ENCODE data around the gene UTP20. TPM values are rescaled to one million over a fixed set of nuclear protein-coding genes. Genes with fewer than 3 reads are reported as not detected.
A peak's percentile ranks its signal among the peaks of the same experiment; 100 is the strongest.
"Not testable (repeated sequence)": the region's sequence is repeated elsewhere in the genome, so short reads cannot be mapped to it uniquely, and the experiment has no call there.

Gene UTP20
- polyA plus RNA-seq, 3 donors: 15.1 to 20.1 (median 18.8) TPM

DNA sequence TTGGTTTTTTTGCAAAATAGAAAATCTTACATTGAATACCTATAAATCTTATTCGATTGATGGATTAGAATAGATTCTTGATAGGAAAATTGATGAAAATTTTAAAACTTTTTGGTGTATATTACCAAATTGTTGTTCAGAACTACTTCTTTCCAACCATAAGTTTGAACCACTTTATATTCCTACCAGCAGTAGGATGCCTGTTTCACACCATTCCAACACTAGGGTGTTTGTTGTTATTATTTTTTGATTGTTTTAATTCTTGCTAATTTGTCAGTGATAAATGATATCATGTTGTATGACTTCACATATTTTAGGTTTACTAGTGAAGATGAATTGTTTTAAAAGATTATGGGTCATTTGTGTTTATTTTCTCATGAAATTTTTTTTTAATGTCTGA lies 43.4 kb downstream of the UTP20 start:
- no peak for DNase-seq

DNA sequence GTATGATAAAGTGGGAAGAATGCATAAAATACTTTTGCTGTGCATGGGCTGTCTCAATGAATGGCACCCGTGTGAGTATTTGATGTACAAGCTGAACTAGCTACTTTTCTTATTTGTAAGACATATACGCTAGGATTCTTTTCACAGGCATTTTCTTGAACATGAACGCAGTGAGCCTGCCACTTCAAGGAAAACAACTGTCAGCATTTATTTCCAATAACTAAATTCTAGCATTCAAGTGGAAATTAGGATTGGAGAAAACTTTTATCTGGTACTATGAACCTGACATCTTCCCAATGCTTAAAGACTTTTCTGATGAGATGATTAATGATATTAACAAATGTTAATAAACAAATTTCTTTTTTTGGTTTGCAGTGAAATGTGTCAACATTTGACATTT lies 45.7 kb downstream of the UTP20 start:
- DNase-seq: no peak

DNA sequence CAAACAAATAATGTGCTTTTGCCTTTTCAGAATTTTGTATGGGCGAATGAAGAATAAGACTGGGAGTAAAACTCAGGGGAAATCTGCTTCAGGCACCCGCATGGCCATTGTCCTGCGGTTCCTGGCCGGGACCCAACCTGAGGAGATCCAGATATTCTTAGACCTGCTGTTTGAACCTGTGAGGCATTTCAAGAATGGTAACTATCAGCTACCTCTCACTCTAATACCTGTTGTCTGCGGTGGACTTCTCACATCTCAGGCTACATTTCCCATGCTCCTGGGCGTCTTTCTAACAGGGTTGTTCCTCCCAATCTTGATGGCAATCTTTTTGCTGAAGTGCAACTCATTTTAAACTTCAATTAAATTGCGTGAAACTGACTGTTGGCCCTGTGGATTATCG lies 47.1 kb downstream of the UTP20 start:
- DNase-seq: no peak

DNA sequence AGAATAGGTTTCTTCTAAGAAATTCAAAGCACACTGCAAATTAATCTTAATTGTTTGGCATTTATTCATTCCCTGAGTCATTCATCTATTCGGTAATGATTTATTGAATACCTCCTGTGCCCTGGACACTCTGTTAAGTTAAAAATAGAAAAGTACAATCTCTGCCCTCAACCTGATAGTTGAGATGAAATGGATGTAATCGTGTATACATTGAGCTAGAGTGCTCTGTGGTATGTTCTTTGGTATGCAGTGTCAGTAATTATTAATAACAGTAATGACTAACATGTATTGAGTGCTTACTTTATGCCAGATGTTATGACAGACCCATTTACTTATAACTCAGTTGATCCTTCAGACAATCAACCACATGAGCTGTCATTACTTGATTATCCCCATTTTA lies 47.6 kb downstream of the UTP20 start:
- no peak for DNase-seq

DNA sequence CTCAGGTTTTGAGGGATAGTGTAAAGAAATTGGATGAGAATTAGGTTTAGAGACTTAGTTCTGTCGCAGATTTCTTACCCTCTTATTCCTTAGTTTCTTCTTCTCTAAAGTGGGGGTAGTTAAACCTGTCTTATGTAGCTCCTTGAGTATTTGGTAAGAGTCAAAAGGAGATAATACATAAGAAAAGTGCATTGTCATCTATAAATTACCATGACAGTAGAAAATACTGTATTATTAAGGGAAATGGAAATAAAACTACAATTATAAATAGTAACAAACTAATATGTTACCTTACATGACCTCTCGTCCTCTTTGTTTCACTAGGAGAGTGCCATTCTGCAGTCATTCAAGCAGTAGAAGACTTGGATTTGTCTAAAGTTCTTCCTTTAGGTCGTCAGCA lies 49.0 kb downstream of the UTP20 start:
- DNase-seq: no peak

DNA sequence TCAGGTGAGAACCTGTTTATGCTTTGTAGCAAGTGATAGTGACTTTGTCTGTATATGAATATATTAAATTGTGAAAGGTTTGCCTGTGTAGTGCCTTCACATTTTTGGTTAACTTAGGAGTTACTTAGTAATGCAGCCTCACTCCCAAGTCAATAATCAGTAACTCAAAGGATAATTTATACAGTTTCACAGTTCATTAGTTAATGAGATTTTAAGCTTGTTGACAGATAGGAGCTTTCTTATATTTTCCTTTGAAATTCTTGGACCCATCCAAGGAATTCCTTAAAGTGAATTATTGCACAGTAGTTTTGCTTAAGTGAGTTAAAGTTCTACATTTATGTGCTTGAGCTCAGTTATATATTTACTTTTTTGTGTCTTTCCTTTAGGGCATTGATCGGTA lies 50.7 kb downstream of the UTP20 start:
- no peak for DNase-seq

DNA sequence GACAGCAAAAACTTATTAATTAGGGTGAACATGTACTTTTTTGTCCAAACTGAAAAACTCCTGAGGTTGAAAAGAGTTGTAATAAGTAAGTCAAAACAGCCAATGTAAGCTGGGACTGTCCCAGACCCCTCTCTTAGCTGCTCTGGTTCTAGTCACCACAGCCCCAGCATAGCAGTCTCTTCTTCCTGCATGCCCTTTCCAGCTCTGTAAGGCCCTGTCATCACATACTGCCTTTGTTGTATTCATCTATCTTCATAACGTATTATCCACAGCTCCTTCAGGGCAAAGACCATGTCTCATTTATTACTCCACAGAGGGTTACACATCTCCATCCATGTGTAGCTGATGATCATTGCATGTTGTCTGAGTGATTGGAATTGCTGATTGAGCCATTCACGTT lies 56.5 kb downstream of the UTP20 start:
- no peak for DNase-seq

DNA sequence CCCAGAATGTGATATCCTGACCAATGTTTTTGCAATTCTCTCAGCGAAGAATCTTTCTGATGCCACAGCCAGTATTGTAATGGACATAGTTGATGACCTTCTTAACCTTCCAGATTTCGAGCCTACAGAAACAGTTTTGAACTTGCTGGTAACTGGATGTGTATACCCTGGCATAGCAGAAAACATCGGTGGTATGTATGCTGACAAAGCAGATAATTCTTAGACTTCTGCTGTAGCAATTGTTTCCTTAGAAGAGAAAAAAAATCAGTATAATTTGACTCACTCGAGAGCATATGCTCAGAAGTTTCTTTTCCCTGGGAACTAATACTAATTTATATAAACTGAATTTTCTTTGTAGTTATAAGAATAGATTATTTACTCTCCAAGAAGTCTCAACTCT lies 58.2 kb downstream of the UTP20 start:
- DNase-seq: no peak

DNA sequence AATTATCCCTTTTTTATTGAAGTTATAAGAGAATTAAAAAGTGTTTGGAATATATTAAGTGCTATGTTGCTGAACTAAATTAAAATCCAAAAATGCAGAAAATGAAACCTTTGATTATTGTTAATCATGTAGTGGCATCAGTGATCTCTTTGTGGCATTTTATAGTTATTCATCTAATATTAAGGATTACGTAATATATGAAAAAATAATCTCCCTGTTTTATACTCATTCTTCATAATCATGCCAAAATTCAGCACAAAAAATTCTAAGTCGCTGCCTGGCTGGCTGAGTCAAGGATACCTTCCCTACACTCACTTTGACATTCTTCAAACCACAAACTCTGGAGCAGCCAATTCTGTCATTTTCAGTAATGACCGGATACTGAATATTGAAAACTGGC lies 64.0 kb downstream of the UTP20 start:
- DNase-seq: no peak

DNA sequence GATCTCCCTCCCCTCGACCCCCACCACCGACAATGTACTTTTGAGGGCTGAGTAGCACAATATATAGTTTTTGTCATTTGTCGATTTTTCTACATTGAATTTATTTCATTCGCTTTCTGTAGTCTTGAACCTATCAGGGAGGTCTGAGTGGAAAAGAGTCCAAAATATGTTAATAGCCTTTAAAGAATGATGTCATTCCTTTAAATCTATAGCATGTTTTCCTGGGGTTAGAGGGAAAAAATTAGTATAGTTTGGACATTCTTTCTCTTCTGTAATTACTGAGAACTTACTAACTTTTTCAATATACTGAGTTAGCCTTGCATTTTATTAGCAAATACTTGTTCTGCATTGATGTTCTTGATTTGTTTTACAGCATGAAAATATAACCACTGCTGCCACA lies 71.8 kb downstream of the UTP20 start:
- no peak for DNase-seq

DNA sequence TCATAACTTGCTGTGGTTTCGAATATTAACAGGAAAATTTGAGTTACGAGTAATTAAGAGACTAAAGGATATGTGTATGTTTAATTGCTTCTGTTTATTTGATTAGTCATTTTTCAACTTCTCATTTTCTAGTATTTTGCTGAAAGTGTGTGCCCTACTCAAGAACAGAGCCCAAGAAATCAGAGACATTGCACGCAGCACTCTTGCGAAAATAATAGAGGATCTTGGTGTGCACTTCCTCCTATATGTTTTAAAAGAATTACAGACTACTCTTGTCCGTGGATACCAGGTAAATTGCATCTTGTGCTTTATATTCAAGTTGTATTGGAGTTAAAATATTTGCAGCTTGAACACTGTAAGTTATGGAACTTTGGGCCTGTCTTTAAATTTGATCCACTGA lies 76.9 kb downstream of the UTP20 start:
- no peak for DNase-seq

DNA sequence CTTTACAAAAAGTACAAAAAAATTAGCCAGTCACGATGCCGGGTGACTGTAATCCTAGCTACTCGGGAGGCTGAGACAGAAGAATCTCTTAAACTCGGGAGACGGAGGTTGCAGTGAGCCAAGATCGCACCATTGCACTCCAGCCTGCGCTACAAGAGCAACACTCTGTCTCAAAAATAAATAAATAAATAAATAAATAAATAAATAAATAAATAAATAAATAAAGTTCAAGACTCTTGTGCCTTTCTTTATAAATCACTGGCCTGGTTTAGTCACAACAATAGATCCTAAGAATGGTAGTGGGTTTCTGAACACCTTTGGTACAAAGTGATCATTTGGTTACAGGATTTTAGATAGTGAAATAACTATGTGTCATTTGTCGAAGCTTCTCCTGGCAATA lies 81.5 kb downstream of the UTP20 start:
- no peak for DNase-seq

DNA sequence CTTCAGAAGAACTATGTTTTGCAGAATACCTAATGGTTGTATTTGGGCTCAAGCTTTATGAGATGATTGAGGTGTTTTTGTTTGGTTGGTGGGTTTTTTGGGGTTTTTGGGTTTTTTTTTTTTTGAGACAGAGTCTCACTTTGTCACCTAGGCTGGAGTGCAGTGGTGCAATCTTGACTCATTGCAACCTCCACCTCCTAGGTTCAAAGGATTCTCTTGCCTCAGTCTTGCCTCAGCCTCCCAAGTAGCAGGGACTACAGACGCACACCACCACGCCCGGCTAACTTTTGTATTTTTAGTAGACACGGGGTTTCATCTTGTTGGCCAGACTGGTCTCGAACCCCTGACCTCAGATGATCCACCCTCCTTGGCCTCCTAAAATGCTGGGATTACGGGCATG lies 88.1 kb downstream of the UTP20 start:
- DNase-seq: no peak

DNA sequence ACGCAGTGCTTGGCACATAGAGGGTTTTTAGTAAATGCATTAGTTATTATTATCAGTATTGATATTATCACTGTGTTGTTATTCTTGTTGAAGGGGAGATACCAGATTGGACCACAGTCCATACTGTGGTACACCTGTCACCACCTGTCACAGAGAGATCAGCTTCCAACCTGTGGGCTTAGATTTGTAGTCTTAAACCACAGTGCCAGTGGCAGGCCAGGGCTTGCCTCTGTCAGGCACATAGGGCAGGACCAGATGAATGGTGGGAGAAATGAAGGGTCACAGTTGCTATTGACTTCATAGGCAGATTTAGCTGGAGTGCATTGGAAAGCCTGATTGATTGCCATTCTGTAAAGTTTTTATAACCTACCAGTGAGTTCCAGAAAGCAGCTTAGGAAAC lies 92.5 kb downstream of the UTP20 start:
- no peak for DNase-seq

DNA sequence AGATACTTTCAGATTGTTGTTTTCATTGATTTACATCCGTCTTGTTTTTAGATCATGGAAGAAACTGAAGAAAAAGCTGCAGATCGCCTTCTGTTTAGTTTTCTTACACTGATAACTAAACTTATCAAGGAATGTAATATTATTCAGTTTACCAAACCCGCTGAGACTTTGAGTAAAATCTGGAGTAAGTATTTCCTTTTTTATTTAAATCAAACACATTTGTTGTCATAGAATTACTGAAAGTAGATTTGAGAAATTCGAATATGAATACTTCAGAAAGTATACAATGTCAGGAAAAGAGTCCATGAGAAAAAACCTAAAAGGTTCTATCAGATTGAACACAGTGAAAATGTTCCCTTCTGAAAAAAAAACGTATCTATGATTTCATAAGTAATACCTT lies 95.7 kb downstream of the UTP20 start:
- DNase-seq: no peak

DNA sequence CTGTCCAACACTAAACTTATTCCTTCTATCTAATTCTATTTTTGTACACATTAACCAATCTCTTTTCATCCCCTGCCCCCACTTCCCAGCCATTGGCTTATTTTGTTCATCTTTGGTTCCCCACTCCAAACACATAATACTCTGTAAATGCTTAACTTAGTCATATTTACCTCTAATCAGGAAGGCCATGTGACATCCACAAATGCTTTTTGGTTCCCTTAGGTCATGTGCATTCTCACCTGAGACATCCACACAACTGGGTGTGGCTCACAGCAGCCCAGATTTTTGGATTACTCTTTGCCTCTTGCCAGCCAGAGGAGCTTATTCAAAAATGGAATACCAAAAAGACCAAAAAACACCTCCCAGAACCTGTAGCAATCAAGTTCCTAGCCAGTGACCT lies 99.2 kb downstream of the UTP20 start:
- DNase-seq: no peak

DNA sequence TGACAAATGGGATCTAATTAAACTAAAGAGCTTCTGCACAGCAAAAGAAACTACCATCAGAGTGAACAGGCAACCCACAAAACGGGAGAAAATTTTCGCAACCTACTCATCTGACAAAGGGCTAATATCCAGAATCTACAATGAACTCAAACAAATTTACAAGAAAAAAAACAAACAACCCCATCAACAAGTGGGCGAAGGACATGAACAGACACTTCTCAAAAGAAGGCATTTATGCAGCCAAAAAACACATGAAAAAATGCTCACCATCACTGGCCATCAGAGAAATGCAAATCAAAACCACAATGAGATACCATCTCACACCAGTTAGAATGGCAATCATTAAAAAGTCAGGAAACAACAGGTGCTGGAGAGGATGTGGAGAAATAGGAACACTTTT lies 111.3 kb downstream of the UTP20 start:
- DNase-seq: not testable (repeated sequence)

DNA sequence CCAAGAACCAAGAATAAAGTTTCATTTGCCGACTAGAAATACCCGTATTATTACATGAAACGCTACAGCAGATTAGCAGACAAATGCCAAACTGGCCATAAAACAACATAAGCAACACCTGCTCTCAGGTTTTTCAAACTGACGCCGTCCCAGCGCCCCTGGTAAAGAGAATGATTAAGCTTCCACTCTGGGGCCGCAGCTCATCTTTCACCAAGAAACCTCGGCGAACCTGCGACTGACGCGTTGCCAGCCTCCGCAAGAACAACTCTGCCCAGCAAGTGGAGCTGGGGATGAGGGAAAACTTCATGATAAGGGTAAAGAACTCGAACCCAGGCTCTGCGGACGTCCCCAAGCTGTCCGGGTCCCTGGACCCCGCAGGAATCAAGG lies 127.1 kb downstream of the UTP20 start:
- DNase-seq: no peak

DNA sequence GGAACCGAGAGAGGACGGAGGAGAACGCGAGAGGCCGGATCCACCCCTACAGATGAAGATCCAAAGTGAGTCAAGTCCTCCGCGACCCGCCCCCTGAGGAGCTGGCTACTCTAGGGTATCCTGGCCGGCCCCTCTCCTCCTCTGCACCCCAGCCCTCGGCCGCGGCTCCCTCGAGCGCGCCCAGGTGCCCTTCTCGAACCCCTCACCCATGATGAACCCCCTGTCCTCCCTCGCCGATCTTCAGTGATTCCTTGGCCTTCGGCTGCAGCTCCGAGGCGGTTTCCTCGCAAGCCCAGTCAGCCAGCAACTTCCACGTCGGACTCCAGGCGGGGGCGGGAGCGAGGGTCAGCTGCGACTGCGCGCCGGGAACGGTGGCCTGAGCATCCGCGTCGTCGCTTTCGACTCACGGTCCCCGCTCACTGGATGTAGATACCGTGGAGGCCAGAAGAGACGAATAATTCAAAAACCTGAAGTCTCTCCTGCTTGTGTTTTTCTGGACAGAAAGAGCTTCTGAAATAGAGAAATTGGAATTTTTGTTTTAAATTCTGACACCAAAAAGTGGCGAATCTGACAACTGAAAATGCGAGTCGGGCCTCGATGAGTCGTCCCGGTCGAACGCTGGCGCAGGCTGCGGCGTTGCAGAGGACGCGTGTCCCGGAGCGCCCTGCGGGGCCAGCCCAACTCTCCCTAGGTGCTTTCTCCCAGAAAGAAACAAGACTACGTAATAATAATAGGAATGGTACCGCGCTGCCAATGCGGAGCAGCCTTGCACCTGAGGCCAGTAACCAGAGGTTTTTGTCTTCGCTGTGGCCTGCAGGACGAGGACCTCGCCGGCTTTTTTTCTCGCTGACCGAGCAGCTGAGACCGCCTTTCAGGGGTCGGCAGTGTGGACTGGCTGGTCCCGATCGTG lies 127.8 kb downstream of the UTP20 start, which contains the start of gene ARL1:
TSS of gene ARL1 (minus strand) at position 337 of the 910 bp plus-strand sequence. CDS start at position 210, 127 bp downstream.
- peak; percentile 91 for DNase-seq

DNA sequence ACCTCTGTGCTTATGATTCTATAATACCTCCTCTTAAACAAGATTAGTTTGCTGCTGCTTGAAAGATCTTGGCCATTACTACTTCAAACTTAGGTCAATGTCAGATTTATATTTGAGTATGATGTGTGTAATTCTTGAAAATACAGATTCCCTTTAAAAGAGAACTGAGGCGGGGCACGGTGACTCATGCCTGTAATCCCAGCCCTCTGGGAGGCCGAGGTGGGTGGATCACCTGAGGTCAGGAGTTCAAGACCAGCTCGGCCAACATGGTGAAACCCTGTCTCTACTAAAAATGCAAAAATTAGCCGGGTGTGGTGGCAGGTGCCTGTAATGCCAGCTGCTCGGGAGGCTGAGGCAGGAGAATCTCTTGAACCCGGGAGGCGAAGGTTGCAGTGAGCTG lies 130.3 kb downstream of the UTP20 start:
- DNase-seq: not testable (repeated sequence)

DNA sequence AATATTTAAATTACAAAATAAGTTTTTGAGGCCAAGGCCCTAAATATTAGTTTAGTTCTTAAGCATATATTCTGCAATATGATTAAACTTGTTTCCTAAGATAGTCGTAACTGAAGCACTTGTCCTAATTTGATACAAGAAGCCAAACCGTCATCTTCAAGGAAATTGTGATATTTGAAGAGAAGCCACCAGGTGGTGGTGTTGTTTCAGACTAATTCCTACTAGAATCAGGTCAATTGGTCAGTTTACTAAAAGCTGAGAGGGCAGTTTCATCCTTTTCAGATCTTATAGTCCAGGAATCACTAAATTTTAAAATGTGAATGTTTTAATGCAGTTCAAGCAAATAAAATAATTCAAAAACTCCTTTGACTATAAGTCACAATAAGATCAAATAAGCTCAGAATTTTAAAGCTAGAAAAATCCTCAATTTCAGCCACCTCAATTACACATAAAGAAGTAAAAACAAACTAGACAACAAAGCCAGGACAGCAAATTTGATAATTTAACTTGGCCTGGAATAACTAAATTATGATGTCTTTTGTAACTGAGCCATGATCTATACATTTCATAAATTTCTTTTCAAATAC lies 134.7 kb downstream of the UTP20 start:
- peak; percentile 64 for DNase-seq

DNA sequence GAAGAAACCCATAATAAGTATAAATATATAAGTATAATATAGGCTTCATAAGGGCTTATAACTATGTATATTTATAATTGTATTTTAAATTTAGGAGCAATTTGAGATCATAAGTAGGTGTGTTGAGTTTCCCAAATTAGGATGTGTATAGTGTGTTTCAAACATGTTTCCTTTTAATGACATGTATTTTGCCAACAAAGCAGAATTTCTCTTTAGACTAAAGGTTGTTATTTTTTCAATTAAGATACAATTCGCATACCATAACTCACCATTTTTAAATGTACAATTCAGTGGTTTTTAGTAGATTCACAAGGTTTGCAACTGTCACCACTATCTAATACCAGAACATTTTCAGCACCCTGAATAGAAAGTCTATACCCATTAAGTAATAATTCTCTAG lies 135.3 kb downstream of the UTP20 start:
- no peak for DNase-seq

DNA sequence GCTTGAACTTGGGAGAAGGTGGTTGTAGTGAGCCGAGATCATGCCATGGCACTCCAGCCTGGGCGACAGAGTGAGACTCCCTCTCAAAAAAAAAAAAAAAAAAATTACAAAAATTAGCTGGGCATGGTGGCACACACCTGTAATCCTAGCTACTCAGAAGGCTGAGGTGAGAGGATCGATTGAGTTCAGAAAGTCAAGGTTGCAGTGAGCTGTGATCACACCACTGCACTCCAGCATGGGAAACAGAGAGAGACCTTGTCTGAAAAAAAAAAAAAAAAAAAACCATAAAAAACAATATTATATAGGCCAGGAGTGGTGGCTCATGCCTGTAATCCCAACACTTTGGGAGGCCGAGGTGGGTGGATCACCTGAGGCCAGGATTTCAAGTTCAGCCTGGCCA lies 142.2 kb downstream of the UTP20 start:
- not testable (repeated sequence) for DNase-seq

DNA sequence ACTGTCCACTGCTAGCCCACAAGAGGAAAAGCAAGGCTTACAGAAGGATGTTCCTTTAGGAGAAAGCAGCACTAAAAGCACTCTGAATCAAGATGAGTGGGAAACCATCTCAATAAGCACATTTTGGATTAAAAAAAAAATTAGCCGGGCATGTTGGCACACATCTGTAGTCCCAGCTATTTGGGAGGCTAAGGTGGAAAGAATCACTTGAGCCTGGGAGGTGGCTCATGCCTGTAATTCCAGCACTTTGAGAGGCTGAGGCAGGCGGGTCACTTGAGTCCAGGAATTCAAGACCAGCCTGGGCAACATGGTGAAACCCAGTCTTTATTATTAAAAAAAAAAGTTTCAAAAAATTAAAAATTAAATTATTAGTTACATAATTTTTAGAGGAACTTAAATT lies 144.7 kb downstream of the UTP20 start:
- no peak for DNase-seq

Measured in renal pelvis (tissue), 4 donors.